DOHH2 (cell line): ENCODE results near the gene HTR4.

Source experiments
- EZH2phosphoT487 ChIP-seq: fragments of 200-600 bp; sonication (generic); IDR thresholded peaks from 2 replicates; pipeline ENCODE4 v1.6.1; 2017; ENCODE audit warnings: borderline replicate concordance, mild to moderate bottlenecking, antibody characterized with exemption, low read length, moderate library complexity, mixed read lengths
- TF ChIP-seq, protein P1 (sequence below): fragments of 200-600 bp; sonication (generic); IDR thresholded peaks from one replicate; pipeline ENCODE4 v1.5.1; 2014; ENCODE audit warnings: antibody characterized with exemption, mild to moderate bottlenecking, low read depth, low read length; ENCODE audit not compliant: poor library complexity, severe bottlenecking

DNA sequence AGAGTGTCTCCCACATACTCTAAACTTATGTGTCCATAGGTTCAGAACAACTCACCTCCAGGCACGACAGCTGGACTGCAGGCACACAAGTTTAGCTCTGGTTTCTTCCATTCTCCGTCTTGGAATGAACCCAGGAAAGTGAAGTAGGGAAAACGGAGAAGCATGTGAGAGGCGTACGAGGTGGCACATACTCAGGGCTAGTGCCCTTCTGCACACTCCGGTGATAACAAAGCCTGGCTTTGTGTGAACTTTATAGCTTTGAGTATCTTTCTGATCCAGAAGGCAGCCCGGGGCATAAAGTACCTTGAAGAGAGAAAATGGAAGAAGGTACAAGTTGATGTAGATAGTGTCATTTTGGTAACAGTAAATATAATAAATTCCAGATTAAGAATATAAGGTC is 11.1 kb upstream of the HTR4 start:
- TF ChIP-seq, protein P1, sequence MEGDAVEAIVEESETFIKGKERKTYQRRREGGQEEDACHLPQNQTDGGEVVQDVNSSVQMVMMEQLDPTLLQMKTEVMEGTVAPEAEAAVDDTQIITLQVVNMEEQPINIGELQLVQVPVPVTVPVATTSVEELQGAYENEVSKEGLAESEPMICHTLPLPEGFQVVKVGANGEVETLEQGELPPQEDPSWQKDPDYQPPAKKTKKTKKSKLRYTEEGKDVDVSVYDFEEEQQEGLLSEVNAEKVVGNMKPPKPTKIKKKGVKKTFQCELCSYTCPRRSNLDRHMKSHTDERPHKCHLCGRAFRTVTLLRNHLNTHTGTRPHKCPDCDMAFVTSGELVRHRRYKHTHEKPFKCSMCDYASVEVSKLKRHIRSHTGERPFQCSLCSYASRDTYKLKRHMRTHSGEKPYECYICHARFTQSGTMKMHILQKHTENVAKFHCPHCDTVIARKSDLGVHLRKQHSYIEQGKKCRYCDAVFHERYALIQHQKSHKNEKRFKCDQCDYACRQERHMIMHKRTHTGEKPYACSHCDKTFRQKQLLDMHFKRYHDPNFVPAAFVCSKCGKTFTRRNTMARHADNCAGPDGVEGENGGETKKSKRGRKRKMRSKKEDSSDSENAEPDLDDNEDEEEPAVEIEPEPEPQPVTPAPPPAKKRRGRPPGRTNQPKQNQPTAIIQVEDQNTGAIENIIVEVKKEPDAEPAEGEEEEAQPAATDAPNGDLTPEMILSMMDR: no peak
- no peak for TF ChIP-seq EZH2phosphoT487
